Testis (tissue), 5 donors: ENCODE measurements around the gene CXCL5. TPM values are rescaled to one million over a fixed set of nuclear protein-coding genes. Genes with fewer than 3 reads are reported as not detected.

Experiments used
- DNase-seq: peaks from one replicate; pipeline ENCODE4 v3.0.0-alpha.2; 2019
- H3K27ac ChIP-seq, 2 donors: fragments of 200-600 bp; sonication (generic); one replicate each; pipeline ENCODE4 v1.5.1; 2019
- H3K27me3 ChIP-seq: fragments of 200-600 bp; sonication (generic); one replicate; pipeline ENCODE4 v1.5.1; 2019
- H3K36me3 ChIP-seq: fragments of 200-600 bp; sonication (generic); one replicate; pipeline ENCODE4 v1.5.1; 2017; ENCODE audit warnings: low read depth; ENCODE audit errors: missing control alignments
- H3K4me1 ChIP-seq: fragments of 200-600 bp; sonication (generic); one replicate; pipeline ENCODE4 v1.5.1; 2019
- H3K4me3 ChIP-seq, 2 donors: fragments of 200-600 bp; sonication (generic); one replicate each; pipeline ENCODE4 v1.5.1; 2017 to 2019
- H3K9me3 ChIP-seq: fragments of 200-600 bp; sonication (generic); one replicate; pipeline ENCODE4 v1.5.1; 2017
- POLR2A ChIP-seq: fragments of 450-650 bp; IDR thresholded peaks from one replicate; pipeline ENCODE4 v1.6.1; 2017; ENCODE audit warnings: antibody characterized with exemption, mild to moderate bottlenecking, moderate library complexity
- WGBS, 2 donors: methylation state at CpG; one replicate each; pipeline ENCODE4 v1.1.5; 2018; 5-methylcytosine and 5-hydroxymethylcytosine counted together
- intact Hi-C: fragments of 100-400 bp; cut with DNase I; formaldehyde crosslinking; loops from one replicate; pipeline ENCODE4 v1.15.1; 2023; ENCODE audit warnings: low total_unique reads
- long read RNA-seq, 2 donors: transcript quantifications; one replicate each; lab custom pipeline, GENCODE V29; 2026
- polyA plus RNA-seq: library from polyadenylated mRNA; stranded (reverse); fragments of 350-450 nt; fragmentation: Illumina TruSeq; extraction: RNeasy Lipid Tissue Mini Kit (QIAGEN cat#74804); gene quantifications from one replicate; pipeline ENCODE4 v1.2.3, GENCODE V29; 2014; ENCODE audit warnings: low read depth, low replicate concordance; ENCODE audit not compliant: insufficient read depth
- total RNA-seq, 2 donors: library from RNA; depleted of rRNA; stranded (reverse); fragments of >200 nt; gene quantifications; one replicate each; pipeline ENCODE4 v1.2.3, GENCODE V29; 2016
- TF ChIP-seq, protein P1 (sequence below), 3 experiments: fragments of 450-650 bp in 2 of 3; fragments of 200-600 bp in 1 of 3; sonication (generic) in 1 of 3; IDR thresholded peaks; one replicate each; pipeline ENCODE4 v1.5.1; 2016 to 2019; ENCODE audit warnings: antibody characterized with exemption in 3 of 3, mild to moderate bottlenecking in 2 of 3, moderate library complexity in 1 of 3

Gene CXCL5
- total RNA-seq (under 1 TPM; 0.16 to 0.37 TPM), polyA plus RNA-seq (0.55 TPM)
- long read RNA-seq, donor 1 = 0 reads
- long read RNA-seq, donor 2 = 0 reads

DNA sequence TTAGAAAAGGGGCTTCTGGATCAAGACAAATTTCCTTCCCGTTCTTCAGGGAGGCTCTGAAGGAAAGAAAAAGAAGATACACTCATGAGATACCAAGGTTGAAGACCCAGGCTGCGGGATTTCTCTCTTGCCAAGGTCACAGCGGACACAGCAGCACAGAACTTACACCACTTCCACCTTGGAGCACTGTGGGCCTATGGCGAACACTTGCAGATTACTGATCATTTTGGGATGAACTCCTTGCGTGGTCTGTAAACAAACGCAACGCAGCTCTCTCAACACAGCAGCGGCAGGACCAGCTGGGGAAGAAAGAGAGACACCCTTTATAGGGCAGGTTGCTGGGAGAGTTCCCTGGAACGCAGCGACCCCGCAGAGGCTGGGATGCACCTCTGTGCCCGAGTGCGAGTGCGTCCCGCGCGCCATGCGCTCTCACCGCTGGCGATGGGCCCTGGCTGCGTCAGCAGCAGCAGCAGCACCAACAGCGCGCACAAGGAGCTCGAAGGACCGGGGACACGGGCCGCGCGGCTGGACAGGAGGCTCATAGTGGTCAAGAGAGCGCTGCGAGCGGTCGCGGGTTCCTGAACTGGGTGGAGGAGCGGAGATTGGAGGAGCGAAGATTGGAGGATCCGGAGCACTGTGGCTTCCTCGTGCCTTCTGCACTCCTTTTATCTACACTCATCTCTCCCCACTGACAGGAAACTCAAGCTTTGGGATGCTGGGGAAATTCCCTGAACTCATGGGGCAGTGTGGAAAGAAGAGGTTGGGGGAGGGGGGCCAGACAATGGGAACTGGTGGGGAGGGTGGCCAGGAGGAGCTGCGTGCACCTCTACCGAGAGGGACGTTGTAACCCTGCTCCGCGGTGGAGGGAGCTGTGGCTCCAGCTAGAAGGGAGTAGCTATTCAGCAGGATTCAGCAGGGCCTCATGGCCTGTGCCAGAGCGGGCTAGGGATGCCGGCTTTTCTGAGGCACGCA lies at the start of gene CXCL5:
CXCL5 (minus strand) TSS at position 638 of the 972 bp plus-strand sequence; CDS start at position 542, 96 bp downstream.
- 5 to 7% methylated on average over 36 to 46 of the region's 46 CpGs for WGBS, 2 donors
- peak within 1 kb of the TSS in 1 of 2 donors; percentile 38 for H3K4me3 ChIP-seq
- intact Hi-C loops = no loop called here

DNA sequence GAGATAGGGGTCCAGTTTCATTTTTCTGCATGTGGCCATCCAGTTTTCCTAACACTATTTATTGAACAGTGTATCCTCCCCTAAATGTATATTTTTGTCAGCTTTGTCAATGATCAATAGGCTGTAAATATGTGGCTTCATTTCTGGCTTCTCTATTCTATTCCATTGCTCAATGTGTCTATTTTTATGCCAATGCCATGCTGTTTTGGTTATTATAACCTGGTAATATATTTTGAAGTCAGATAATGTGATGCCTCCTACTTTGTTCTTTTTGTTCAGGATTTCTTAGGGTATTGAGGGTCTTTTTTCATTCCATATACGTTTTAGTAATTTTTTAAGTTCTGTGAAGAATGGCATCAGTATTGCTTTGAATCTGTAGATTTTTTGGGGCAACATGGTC lies 48.7 kb upstream of the CXCL5 start:
- TF ChIP-seq, protein P1, sequence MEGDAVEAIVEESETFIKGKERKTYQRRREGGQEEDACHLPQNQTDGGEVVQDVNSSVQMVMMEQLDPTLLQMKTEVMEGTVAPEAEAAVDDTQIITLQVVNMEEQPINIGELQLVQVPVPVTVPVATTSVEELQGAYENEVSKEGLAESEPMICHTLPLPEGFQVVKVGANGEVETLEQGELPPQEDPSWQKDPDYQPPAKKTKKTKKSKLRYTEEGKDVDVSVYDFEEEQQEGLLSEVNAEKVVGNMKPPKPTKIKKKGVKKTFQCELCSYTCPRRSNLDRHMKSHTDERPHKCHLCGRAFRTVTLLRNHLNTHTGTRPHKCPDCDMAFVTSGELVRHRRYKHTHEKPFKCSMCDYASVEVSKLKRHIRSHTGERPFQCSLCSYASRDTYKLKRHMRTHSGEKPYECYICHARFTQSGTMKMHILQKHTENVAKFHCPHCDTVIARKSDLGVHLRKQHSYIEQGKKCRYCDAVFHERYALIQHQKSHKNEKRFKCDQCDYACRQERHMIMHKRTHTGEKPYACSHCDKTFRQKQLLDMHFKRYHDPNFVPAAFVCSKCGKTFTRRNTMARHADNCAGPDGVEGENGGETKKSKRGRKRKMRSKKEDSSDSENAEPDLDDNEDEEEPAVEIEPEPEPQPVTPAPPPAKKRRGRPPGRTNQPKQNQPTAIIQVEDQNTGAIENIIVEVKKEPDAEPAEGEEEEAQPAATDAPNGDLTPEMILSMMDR (IDR thresholded peaks at IDR 0.05) = no peak
- TF ChIP-seq POLR2A = no peak
- no peak for DNase-seq
- Histone ChIP-seq H3K36me3 (no peaks in the 10 kb centered on the region), H3K27ac (no peak overlapping the region), H3K9me3 (no peaks in the 10 kb centered on the region), H3K4me3 (no peak overlapping the region), H3K27me3 (no peaks in the 10 kb centered on the region), H3K4me1 (no peaks in the 10 kb centered on the region)
- WGBS, 2 donors = 79 to 88% methylated on average over 1 of the region's 1 CpG
- intact Hi-C loops = no loop called here

More for the DNA sequence above, at the start of gene CXCL5:
- Histone ChIP-seq H3K36me3 (no peaks in the 10 kb centered on the region), H3K4me1 (no peaks in the 10 kb centered on the region), H3K9me3 (no peaks in the 10 kb centered on the region), H3K27me3 (no peaks in the 10 kb centered on the region), H3K27ac (no peak within 1 kb of the TSS)
- DNase-seq = peak; percentile 44
- TF ChIP-seq, protein P1 (IDR thresholded peaks at IDR 0.05) = no peak
- no peak for TF ChIP-seq POLR2A

DNA sequence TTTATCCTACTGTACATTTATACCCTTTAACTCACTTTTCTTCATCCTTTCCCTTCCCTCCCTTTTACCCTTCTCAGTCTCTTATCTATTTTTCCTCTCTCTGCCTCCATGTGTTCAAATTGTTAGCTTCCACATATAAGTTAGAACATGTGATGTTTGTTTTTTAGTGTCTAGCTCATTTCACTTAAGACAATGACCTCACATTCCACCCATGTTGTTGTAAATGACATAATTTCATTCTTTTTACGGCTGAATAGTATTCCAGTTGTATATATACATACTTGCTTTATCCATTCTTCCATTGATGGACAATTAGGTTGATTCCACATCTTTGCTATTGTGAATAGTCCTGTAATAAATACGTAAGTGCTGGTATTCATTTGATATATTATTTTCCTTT lies 47.3 kb upstream of the CXCL5 start:
- intact Hi-C loops = no loop called here
- WGBS, 2 donors = 78 to 91% methylated on average over 2 of the region's 2 CpGs
- no peak for DNase-seq
- Histone ChIP-seq H3K27me3 (no peaks in the 10 kb centered on the region), H3K9me3 (no peaks in the 10 kb centered on the region), H3K27ac (no peak overlapping the region), H3K36me3 (no peaks in the 10 kb centered on the region), H3K4me3 (no peak overlapping the region), H3K4me1 (no peaks in the 10 kb centered on the region)
- TF ChIP-seq, protein P1 (IDR thresholded peaks at IDR 0.05) = no peak
- no peak for TF ChIP-seq POLR2A

DNA sequence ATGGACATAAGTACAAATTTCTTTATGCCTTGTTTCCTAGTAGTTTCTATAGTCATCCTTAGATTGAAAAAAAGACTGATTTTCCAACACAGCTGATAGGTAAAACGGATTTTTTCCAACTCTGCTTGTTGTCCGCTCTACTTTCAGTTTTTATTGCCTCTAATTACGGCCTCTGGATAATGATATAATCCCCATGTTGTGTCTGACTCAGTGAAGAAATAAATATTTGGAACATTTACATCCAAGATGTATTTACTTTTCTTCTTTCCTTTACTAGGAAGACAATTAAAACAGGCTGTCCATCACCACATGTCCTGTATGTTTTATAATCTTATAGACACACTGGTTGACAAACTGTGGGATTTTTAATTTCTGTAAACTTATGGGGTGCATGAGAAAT lies 46.8 kb upstream of the CXCL5 start:
- Histone ChIP-seq H3K27ac (no peak overlapping the region), H3K4me3 (no peak overlapping the region), H3K9me3 (no peaks in the 10 kb centered on the region), H3K36me3 (no peaks in the 10 kb centered on the region), H3K4me1 (no peaks in the 10 kb centered on the region), H3K27me3 (no peaks in the 10 kb centered on the region)
- intact Hi-C loops = no loop called here
- no peak for DNase-seq
- TF ChIP-seq, protein P1 (IDR thresholded peaks at IDR 0.05) = no peak
- TF ChIP-seq POLR2A = no peak
- 82 to 89% methylated on average over 3 of the region's 3 CpGs for WGBS, 2 donors
